NCI-H1105 (cell line): ENCODE data around the gene GRK3.

ENCODE experiments used
- DNase-seq: peaks from one replicate; lab custom pipeline; 2025; lab: John Stamatoyannopoulos, UW

GRK3 gene

GRCh38 chr22:25663654-25664053 lies 99.2 kb downstream of the GRK3 start:
- no peak for DNase-seq

GRCh38 chr22:25666308-25666707 lies 101.8 kb downstream of the GRK3 start:
- DNase-seq: no peak

DNA sequence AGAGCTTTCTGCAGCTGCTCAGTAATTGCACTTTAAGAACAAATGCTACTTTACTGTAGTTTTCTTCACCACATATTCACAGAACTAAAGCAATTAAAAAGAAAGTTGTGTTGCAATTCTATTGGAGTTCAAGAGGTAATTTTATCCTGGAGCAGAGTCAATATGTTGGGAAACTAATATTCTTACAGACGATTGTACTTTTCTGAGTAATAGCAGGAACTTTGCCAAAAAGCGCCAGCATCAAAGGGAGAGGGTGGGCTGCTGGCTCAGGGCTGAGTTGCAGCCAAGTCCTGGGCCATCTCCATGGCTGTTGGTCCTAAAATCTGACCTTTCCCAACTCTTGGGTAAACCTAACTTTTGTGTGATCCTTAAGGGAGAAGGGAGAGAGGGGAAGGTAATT lies 104.0 kb downstream of the GRK3 start:
- DNase-seq: peak; percentile 33

GRCh38 chr22:25669253-25670069 lies 105.0 kb downstream of the GRK3 start:
- DNase-seq: no peak

DNA sequence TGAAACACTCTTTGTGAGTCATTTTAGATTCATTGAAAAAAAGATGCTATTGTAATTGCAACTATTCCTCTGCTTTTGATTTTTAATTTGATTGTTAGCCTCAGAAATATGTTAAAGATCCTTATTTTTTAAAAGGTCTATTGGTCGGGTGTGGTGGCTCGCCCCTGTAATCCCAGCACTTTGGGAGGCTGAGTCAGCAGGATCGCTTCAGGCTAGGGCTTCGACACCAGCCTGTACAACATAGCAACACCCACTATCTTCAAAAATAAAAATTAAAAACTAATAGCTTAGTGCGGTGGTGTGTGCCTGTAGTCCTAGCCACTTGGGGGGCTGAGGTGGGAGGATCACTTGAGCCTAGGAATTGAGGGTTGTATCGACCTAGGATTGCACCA lies 105.6 kb downstream of the GRK3 start:
- DNase-seq: no peak

GRCh38 chr22:25672289-25673084 lies 108.0 kb downstream of the GRK3 start:
- DNase-seq: no peak

GRCh38 chr22:25673713-25674112 lies 109.2 kb downstream of the GRK3 start:
- no peak for DNase-seq

DNA sequence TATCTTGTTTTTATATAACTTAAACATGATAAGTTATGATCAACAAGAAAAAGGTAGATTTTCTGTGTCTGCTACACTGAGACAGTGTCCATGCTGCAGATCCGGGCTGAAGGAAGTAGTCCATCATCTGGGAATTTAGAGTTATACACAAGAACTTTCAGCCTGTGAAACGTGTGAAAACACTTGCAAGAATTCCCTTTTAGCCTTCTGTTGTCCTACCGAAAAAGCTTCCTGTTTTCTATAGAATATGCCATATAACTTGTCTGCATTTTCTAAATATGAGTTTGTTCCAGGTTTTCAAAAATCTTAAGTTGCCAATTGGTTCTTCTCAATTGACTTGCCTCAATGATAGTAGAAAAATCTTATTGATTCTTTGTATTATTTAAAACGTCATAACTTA lies 113.2 kb downstream of the GRK3 start:
- DNase-seq: no peak

DNA sequence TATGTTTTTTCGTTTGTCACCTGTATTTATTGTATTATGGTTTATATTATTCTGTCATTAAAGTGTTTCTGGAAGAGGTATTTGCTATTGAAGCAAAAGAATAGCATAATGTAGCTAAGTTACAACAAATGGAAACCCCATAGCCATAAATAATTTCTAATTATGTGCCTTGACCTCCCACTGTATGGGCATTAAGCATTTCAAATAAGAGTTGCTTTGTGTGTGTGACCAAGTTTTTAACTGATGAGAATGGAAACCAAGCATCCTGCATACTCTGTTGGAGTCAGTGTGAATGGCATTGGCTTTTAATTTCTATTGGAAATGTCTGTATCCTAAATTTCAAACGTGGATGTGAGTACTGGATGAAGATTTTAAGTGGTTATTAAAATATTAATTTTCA lies 115.6 kb downstream of the GRK3 start:
- DNase-seq: no peak

DNA sequence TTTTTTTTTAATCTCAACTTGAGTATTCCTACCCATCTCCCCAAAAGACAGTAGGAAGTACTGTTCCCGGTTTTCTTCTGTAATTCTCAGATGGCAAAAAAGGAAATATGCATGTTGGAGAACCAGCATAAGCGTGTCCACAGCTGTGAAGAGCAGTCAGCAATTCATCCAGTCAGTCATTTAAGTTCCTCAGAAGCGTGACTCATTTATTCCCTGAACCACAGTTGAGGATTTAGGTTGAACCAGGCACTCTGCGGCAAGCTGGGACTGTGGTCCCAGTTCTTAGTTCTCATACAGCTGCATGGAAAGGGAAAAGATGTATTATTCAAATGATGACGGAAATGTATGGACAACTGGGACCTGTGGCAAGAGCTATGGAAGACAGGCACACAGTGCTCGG lies 116.5 kb downstream of the GRK3 start:
- no peak for DNase-seq

DNA sequence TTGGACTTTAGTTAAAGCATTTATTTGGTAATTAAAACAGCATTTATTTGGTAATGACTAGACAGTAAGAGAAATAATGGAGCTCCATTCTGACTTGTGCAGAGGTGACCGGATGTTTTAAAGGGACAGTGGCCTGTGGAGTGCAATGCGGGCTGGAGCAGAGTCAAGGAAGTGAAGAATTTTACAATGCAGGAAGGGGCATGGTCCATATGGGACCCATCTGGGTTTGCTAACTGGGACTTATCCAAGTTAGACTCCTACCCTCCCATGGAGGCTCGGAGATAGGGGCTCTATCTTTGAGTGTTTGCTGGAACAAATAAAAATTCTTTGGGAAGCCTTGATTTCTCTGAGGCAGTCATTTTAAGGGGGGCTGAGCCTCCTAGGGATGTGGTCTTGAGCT lies 117.6 kb downstream of the GRK3 start:
- no peak for DNase-seq

- DNase-seq: no peak
Observed at GRCh38 chr22:25688627-25689026, 124.2 kb downstream of the GRK3 start.

DNA sequence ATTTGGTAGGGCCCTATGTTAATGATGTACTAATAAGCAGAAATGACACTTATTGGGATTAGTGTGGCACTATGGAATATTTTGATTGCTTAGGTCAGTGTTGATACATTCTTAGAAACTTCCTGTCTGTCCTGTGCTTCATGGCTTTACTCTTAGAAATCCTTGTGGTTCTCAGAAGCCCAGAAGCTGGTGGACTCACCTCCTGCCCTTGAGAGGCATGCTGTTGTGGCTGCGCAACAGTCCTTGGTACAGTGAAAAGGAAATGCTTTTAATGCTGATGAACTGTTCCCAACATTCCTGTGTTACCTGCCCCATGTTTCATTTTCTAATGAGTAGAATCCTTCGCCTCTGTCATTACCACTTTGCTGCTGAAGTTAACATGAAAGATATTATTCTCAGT lies 125.2 kb downstream of the GRK3 start:
- no peak for DNase-seq

DNA sequence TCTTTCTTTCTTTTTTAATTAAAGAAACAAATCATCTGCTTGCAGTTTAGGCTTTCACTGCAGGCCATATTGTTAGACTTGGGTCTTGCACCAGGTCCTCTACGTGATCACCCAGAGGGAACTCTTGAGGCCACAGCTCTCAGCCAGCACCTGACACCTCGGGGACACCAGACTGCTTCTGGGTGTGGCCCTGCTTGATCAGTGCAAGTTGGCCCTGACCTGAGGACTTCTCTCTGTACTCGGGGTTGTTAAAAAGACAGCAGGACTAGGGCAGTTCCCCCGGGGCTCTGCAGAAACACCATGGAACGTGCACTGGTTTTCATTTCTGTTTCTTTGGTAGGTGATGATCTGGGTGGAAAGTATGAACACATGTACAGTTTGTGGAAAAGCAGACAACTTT lies 126.3 kb downstream of the GRK3 start:
- DNase-seq: no peak

GRCh38 chr22:25692397-25693267 lies 128.2 kb downstream of the GRK3 start:
- DNase-seq: no peak

- DNase-seq: no peak
Observed at GRCh38 chr22:25693268-25693565, 128.7 kb downstream of the GRK3 start.

GRCh38 chr22:25694196-25694907 lies 129.9 kb downstream of the GRK3 start:
- DNase-seq: no peak

GRCh38 chr22:25695146-25695545 lies 130.7 kb downstream of the GRK3 start:
- no peak for DNase-seq

DNA sequence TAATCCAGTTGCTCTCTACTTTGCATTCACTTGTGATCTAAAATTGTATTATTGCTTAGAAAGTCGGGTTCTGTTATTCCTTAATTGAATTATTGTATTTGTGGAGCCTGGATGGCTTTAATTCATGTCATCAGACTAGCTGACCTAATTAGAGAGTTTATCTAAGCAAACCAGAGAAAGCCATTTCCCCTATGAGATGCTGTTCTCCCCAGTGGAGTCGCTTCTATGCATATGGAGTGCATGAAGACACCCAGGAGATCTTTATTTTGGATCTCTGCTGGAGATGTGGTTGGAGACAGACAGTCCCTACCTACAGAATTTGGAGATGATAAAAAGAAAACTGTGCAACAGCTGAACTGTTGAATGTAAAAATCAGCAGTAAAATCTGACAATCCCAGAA lies 132.3 kb downstream of the GRK3 start:
- no peak for DNase-seq

DNA sequence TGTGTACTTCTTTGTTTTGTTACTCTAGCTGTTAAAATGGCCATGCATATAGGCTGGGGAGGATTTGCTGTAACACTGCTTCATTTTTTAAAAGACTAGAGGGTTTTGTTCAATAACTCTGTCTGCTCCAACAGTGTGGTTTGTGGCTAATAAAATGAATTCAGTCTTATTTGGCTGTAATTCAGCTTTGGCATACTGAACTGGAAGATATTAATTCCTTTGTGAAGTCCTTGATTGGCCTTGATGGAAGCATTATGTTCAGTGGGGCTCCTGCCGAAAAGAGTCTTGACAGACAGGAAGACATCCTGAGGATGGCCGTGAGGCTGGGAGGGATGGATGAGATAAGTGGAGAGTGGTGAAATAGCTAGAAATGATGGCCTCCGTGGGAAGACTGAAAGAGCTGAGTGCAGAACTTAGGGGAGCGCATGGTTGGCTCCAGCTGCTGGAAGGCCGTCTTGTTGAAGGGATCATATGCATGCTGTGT lies 132.7 kb downstream of the GRK3 start:
- no peak for DNase-seq

DNA sequence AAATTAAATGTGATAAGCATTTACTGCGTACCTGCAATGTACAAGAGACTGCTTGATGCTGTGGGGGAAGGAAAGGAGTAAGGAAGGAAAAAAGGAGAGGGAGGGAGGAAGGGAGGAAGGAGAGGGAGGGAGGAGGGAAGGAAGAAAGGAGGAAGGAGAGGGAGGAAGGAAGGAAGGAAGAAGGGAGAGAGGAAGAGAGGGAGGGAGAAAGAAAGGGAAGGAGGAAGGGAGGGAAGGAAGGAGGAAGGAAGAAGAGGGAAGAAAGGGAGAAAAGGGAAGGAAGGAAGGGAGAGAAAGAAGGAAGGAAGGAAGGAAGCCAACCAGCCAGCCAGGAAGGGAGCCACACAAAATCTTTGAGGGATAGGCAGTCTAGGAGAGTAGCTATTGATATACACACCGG lies 133.5 kb downstream of the GRK3 start:
- no peak for DNase-seq

DNA sequence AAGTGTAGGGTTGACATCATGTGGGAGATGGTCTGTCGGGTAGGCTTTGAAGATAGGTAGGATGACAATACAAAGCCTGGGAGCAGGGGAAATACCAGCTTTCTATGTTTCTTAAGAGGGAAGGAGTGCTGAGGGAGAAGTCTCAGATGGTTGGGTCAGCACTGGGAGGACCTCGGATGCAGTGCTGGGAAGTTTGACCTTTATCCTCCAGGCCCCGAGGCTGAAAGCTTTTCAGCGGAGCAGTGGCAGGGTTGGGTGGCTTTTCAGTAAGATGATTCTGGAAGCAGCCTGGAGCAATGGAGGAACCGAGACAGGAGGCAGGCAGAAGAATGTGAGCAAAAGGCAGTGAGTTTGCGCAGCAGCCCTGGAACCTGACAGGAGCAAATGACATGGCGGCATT lies 134.0 kb downstream of the GRK3 start:
- no peak for DNase-seq
